Muscle layer of colon (tissue), 2 donors: ENCODE results near the gene CIAO2A.
"Not testable (repeated sequence)": the region's sequence is repeated elsewhere in the genome, so short reads cannot be mapped to it uniquely, and the experiment has no call there.

Source experiments
- H3K27ac ChIP-seq: one replicate; pipeline ENCODE4 v1.7.0; 2013; ENCODE audit warnings: low read depth, mild to moderate bottlenecking, low read length, moderate library complexity
- H3K27me3 ChIP-seq, 2 donors: one replicate each; pipeline ENCODE4 v1.7.0; 2013; ENCODE audit warnings: low read length in 2 of 2, mild to moderate bottlenecking in 2 of 2; ENCODE audit not compliant: insufficient read depth in 2 of 2, control insufficient read depth in 1 of 2
- H3K36me3 ChIP-seq: one replicate; pipeline ENCODE4 v1.7.0; 2013; ENCODE audit warnings: mild to moderate bottlenecking, low read length; ENCODE audit not compliant: insufficient read depth
- H3K4me1 ChIP-seq: one replicate; pipeline ENCODE4 v1.7.0; 2013; ENCODE audit warnings: mild to moderate bottlenecking, low read length; ENCODE audit not compliant: insufficient read depth
- H3K4me3 ChIP-seq, 2 donors: one replicate each; pipeline ENCODE4 v1.7.0; 2013; ENCODE audit warnings: low read length in 2 of 2, low read depth in 1 of 2, mild to moderate bottlenecking in 1 of 2, moderate library complexity in 1 of 2
- H3K9ac ChIP-seq: one replicate; pipeline ENCODE4 v1.7.0; 2013; ENCODE audit warnings: low read length
- H3K9me3 ChIP-seq: one replicate; pipeline ENCODE4 v1.7.0; 2013; ENCODE audit warnings: mild to moderate bottlenecking, low read length
- donor health status: abdominal sarcoma.
- donor health status: Adenocarcinoma of cecum.

The CIAO2A gene

GRCh38 chr15:64130159-64130558, 36.5 kb upstream of the CIAO2A start:
- peaks cover 78% of the 10 kb centered on the region for H3K36me3 ChIP-seq
- no peaks in the 10 kb centered on the region for H3K9me3 ChIP-seq
- H3K4me1 ChIP-seq = peaks cover 11% of the 10 kb centered on the region
- H3K27ac ChIP-seq = no peak overlapping the region
- H3K27me3 ChIP-seq = no peaks in the 10 kb centered on the region
- no peak overlapping the region for H3K4me3 ChIP-seq
- no peak overlapping the region for H3K9ac ChIP-seq

- H3K36me3 ChIP-seq = peaks cover 75% of the 10 kb centered on the region
- no peak overlapping the region for H3K27ac ChIP-seq
- no peaks in the 10 kb centered on the region for H3K4me1 ChIP-seq
- H3K9me3 ChIP-seq = no peaks in the 10 kb centered on the region
- no peak overlapping the region for H3K4me3 ChIP-seq
- H3K27me3 ChIP-seq = no peaks in the 10 kb centered on the region
- H3K9ac ChIP-seq = no peak overlapping the region
These were observed 34.1 kb upstream of the CIAO2A start for GRCh38 chr15:64127521-64128270.

GRCh38 chr15:64125978-64126377, 32.3 kb upstream of the CIAO2A start:
- no peak overlapping the region for H3K4me3 ChIP-seq
- no peaks in the 10 kb centered on the region for H3K4me1 ChIP-seq
- no peak overlapping the region for H3K27ac ChIP-seq
- H3K27me3 ChIP-seq = no peaks in the 10 kb centered on the region
- peaks cover 72% of the 10 kb centered on the region for H3K36me3 ChIP-seq
- no peaks in the 10 kb centered on the region for H3K9me3 ChIP-seq
- no peak overlapping the region for H3K9ac ChIP-seq

- H3K27me3 ChIP-seq = no peaks in the 10 kb centered on the region
- no peak overlapping the region for H3K9ac ChIP-seq
- H3K9me3 ChIP-seq = no peaks in the 10 kb centered on the region
- H3K27ac ChIP-seq = no peak overlapping the region
- no peak overlapping the region for H3K4me3 ChIP-seq
- H3K4me1 ChIP-seq = no peaks in the 10 kb centered on the region
- peaks cover 77% of the 10 kb centered on the region for H3K36me3 ChIP-seq
These were observed 29.3 kb upstream of the CIAO2A start for GRCh38 chr15:64122936-64123351.

GRCh38 chr15:64122444-64122843, 28.8 kb upstream of the CIAO2A start:
- Histone ChIP-seq H3K9ac (no peak overlapping the region), H3K27ac (no peak overlapping the region)

GRCh38 chr15:64121614-64122013, 28.0 kb upstream of the CIAO2A start:
- Histone ChIP-seq H3K36me3 (peaks cover 69% of the 10 kb centered on the region), H3K4me3 (no peak overlapping the region), H3K9me3 (no peaks in the 10 kb centered on the region), H3K4me1 (no peaks in the 10 kb centered on the region), H3K27me3 (no peaks in the 10 kb centered on the region), H3K9ac (no peak overlapping the region), H3K27ac (no peak overlapping the region)

More at GRCh38 chr15:64122444-64122843, 28.8 kb upstream of the CIAO2A start:
- Histone ChIP-seq H3K4me3 (no peak overlapping the region), H3K27me3 (no peaks in the 10 kb centered on the region), H3K36me3 (peaks cover 77% of the 10 kb centered on the region), H3K9me3 (no peaks in the 10 kb centered on the region), H3K4me1 (no peaks in the 10 kb centered on the region)

GRCh38 chr15:64120322-64120721, 26.7 kb upstream of the CIAO2A start:
- H3K4me1 ChIP-seq, H3K9me3 ChIP-seq, H3K4me3 ChIP-seq, H3K27me3 ChIP-seq, H3K9ac ChIP-seq, H3K27ac ChIP-seq: not testable (repeated sequence)
- H3K36me3 ChIP-seq = peaks cover 74% of the 10 kb centered on the region

- Histone ChIP-seq H3K27me3 (no peaks in the 10 kb centered on the region), H3K36me3 (peaks cover 80% of the 10 kb centered on the region), H3K27ac (no peak overlapping the region), H3K9ac (no peak overlapping the region), H3K9me3 (no peaks in the 10 kb centered on the region), H3K4me3 (no peak overlapping the region), H3K4me1 (no peaks in the 10 kb centered on the region)
These were observed 24.3 kb upstream of the CIAO2A start for GRCh38 chr15:64117759-64118487.

- H3K36me3 ChIP-seq = peaks cover 40% of the 10 kb centered on the region
- H3K9me3 ChIP-seq = no peaks in the 10 kb centered on the region
- H3K4me1 ChIP-seq = peaks cover 11% of the 10 kb centered on the region
- no peak overlapping the region for H3K4me3 ChIP-seq
- H3K27ac ChIP-seq = no peak overlapping the region
- H3K9ac ChIP-seq = no peak overlapping the region
- no peaks in the 10 kb centered on the region for H3K27me3 ChIP-seq
These were observed 19.3 kb upstream of the CIAO2A start for GRCh38 chr15:64112904-64113303.

- peaks cover 34% of the 10 kb centered on the region for H3K36me3 ChIP-seq
These were observed 18.6 kb upstream of the CIAO2A start for GRCh38 chr15:64112073-64112772.

GRCh38 chr15:64111679-64112050, 18.0 kb upstream of the CIAO2A start:
- H3K4me3 ChIP-seq = no peak overlapping the region
- H3K27ac ChIP-seq = no peak overlapping the region
- H3K27me3 ChIP-seq = no peaks in the 10 kb centered on the region
- peaks cover 11% of the 10 kb centered on the region for H3K4me1 ChIP-seq
- no peaks in the 10 kb centered on the region for H3K9me3 ChIP-seq
- no peak overlapping the region for H3K9ac ChIP-seq
- peaks cover 34% of the 10 kb centered on the region for H3K36me3 ChIP-seq

More at GRCh38 chr15:64112073-64112772, 18.6 kb upstream of the CIAO2A start:
- no peak overlapping the region for H3K27ac ChIP-seq
- peaks cover 11% of the 10 kb centered on the region for H3K4me1 ChIP-seq
- H3K9me3 ChIP-seq = no peaks in the 10 kb centered on the region
- no peak overlapping the region for H3K9ac ChIP-seq
- H3K27me3 ChIP-seq = no peaks in the 10 kb centered on the region
- no peak overlapping the region for H3K4me3 ChIP-seq
